ENCODE measurements around the gene SKOR2. TPM values are rescaled to one million over a fixed set of nuclear protein-coding genes. Genes with fewer than 3 reads are reported as not detected.

SKOR2 gene
- total RNA-seq, 1 experiment from 2014 or later, result not detected

- no peak overlapping the region for H3K27ac ChIP-seq (ENCODE audit: low read depth, low read length, poor library complexity, severe bottlenecking)
- H3K9me3 ChIP-seq (ENCODE audit: low read depth, low read length, poor library complexity, severe bottlenecking), result peaks cover 11% of the 10 kb centered on the region
- intact Hi-C loops (cut with micrococcal nuclease; ENCODE audit: unreplicated experiment), result no loop called here
- CTCF ChIA-PET, result interaction anchor here (0.5 kb wide), 1 partner anchor 12 kb away, joined by 18 read pairs; no protein-coding TSS in a partner anchor
- POLR2A ChIA-PET (ENCODE audit: low non-redundant PET), result no interaction called here
- DNase-seq (ENCODE audit: low spot score), result no peak
- H3K36me3 ChIP-seq (ENCODE audit: insufficient read depth, low read length, poor library complexity, severe bottlenecking), result no peaks in the 10 kb centered on the region
- H3K27me3 ChIP-seq (replicated peaks; ENCODE audit: insufficient read depth, low read depth, low read length, poor library complexity), result peaks cover 99% of the 10 kb centered on the region
- no TSS peak for BruUV-seq (replicated peaks)
- H3K4me1 ChIP-seq (ENCODE audit: insufficient read depth, low read length, poor library complexity, severe bottlenecking), result no peaks in the 10 kb centered on the region
- H3K4me3 ChIP-seq (ENCODE audit: low read depth, low read length, poor library complexity, severe bottlenecking), result no peak overlapping the region
- TF ChIP-seq EZH2 (IDR thresholded peaks at IDR 0.05; ENCODE audit: borderline replicate concordance, low read depth, low read length, poor library complexity, severe bottlenecking), result peak; percentile 91
- TF ChIP-seq CTCF (conservative IDR thresholded peaks at IDR 0.05; ENCODE audit: low read depth, low read length), result no peak
Measured at GRCh38 chr18:47246027-47246971, 5.2 kb downstream of the SKOR2 start.

- no peaks in the 10 kb centered on the region for H3K36me3 ChIP-seq (ENCODE audit: insufficient read depth, low read length, poor library complexity, severe bottlenecking)
- peaks cover 11% of the 10 kb centered on the region for H3K9me3 ChIP-seq (ENCODE audit: low read depth, low read length, poor library complexity, severe bottlenecking)
- intact Hi-C loops (cut with micrococcal nuclease; ENCODE audit: unreplicated experiment), result no loop called here
- ChIA-PET POLR2A (ENCODE audit: low non-redundant PET) (no interaction called here), CTCF (no interaction called here)
- BruUV-seq (replicated peaks), result no TSS peak
- H3K27ac ChIP-seq (ENCODE audit: low read depth, low read length, poor library complexity, severe bottlenecking), result no peak overlapping the region
- no peak for TF ChIP-seq EZH2 (IDR thresholded peaks at IDR 0.05; ENCODE audit: borderline replicate concordance, low read depth, low read length, poor library complexity, severe bottlenecking)
- TF ChIP-seq CTCF (conservative IDR thresholded peaks at IDR 0.05; ENCODE audit: low read depth, low read length), result no peak
- H3K4me3 ChIP-seq (ENCODE audit: low read depth, low read length, poor library complexity, severe bottlenecking), result no peak overlapping the region
- DNase-seq (ENCODE audit: low spot score), result no peak
- H3K27me3 ChIP-seq (replicated peaks; ENCODE audit: insufficient read depth, low read depth, low read length, poor library complexity), result peaks cover 99% of the 10 kb centered on the region
- no peaks in the 10 kb centered on the region for H3K4me1 ChIP-seq (ENCODE audit: insufficient read depth, low read length, poor library complexity, severe bottlenecking)
Measured at GRCh38 chr18:47244086-47244485, 7.4 kb downstream of the SKOR2 start.

DNA sequence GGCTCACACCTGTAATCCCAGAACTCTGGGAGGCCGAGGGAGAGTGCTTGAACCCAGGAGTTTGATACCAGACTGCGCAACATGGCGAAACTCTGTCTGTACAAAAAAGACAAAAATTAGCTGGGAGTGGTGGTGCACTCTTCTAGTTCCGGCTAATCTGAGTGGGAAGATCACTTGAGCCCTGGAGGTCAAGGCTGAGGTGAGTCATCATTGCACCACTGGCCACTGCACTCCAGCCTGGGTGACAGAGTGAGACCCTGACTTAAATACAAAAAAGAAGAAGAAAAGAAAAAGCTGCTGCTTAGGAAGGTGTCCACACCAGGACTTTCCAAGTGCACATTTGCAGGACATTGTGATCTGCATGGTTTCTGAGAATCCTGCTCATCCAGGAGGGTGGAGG lies 16.4 kb downstream of the SKOR2 start:
- BruUV-seq (replicated peaks), result no TSS peak

More for the DNA sequence above, 16.4 kb downstream of the SKOR2 start:
- TF ChIP-seq EZH2 (IDR thresholded peaks at IDR 0.05; ENCODE audit: borderline replicate concordance, low read depth, low read length, poor library complexity, severe bottlenecking) (no peak), CTCF (conservative IDR thresholded peaks at IDR 0.05; ENCODE audit: low read depth, low read length) (no peak)
- CTCF ChIA-PET, result no interaction called here
- Histone ChIP-seq H3K27me3 (replicated peaks; ENCODE audit: insufficient read depth, low read depth, low read length, poor library complexity) (peaks cover 89% of the 10 kb centered on the region), H3K9me3 (ENCODE audit: low read depth, low read length, poor library complexity, severe bottlenecking) (no peaks in the 10 kb centered on the region), H3K4me3 (ENCODE audit: low read depth, low read length, poor library complexity, severe bottlenecking) (no peak overlapping the region), H3K4me1 (ENCODE audit: insufficient read depth, low read length, poor library complexity, severe bottlenecking) (no peaks in the 10 kb centered on the region), H3K36me3 (ENCODE audit: insufficient read depth, low read length, poor library complexity, severe bottlenecking) (no peaks in the 10 kb centered on the region), H3K27ac (ENCODE audit: low read depth, low read length, poor library complexity, severe bottlenecking) (no peak overlapping the region)
- POLR2A ChIA-PET (ENCODE audit: low non-redundant PET), result no interaction called here
- no peak for DNase-seq (ENCODE audit: low spot score)
- intact Hi-C loops (cut with micrococcal nuclease; ENCODE audit: unreplicated experiment), result no loop called here
